ENCODE measurements around the gene NCK2. TPM values are rescaled to one million over a fixed set of nuclear protein-coding genes. Genes with fewer than 3 reads are reported as not detected.
"Not testable (repeated sequence)": the region's sequence is repeated elsewhere in the genome, so short reads cannot be mapped to it uniquely, and the experiment has no call there.

The NCK2 gene
- total RNA-seq, 1 experiment from 2014 or later: 30.3 TPM

GRCh38 chr2:105750735-105751134 is 6.0 kb downstream of the NCK2 start:
- in situ Hi-C loops (cut with HindIII; ENCODE audit: low pct_unique_long_range_greater_than_20kb, low sequenced_read_pairs): no loop called here

GRCh38 chr2:105751272-105751671 is 6.6 kb downstream of the NCK2 start:
- no peak for DNase-seq (ENCODE audit: low read depth)
- in situ Hi-C loops (cut with HindIII; ENCODE audit: low pct_unique_long_range_greater_than_20kb, low sequenced_read_pairs): no loop called here

More at GRCh38 chr2:105750735-105751134, 6.0 kb downstream of the NCK2 start:
- DNase-seq (ENCODE audit: low read depth): no peak

- in situ Hi-C loops (cut with HindIII; ENCODE audit: low pct_unique_long_range_greater_than_20kb, low sequenced_read_pairs): no loop called here
- DNase-seq (ENCODE audit: low read depth): no peak
These were observed 8.1 kb downstream of the NCK2 start for GRCh38 chr2:105752691-105753358.

GRCh38 chr2:105753380-105753779 is 8.7 kb downstream of the NCK2 start:
- in situ Hi-C loops (cut with HindIII; ENCODE audit: low pct_unique_long_range_greater_than_20kb, low sequenced_read_pairs): no loop called here
- no peak for DNase-seq (ENCODE audit: low read depth)

- in situ Hi-C loops (cut with HindIII; ENCODE audit: low pct_unique_long_range_greater_than_20kb, low sequenced_read_pairs): no loop called here
- DNase-seq (ENCODE audit: low read depth): no peak
These were observed 9.3 kb downstream of the NCK2 start for GRCh38 chr2:105754011-105754410.

GRCh38 chr2:105754994-105755393 is 10.3 kb downstream of the NCK2 start:
- DNase-seq (ENCODE audit: low read depth): no peak
- in situ Hi-C loops (cut with HindIII; ENCODE audit: low pct_unique_long_range_greater_than_20kb, low sequenced_read_pairs): no loop called here

GRCh38 chr2:105755895-105756294 is 11.2 kb downstream of the NCK2 start:
- in situ Hi-C loops (cut with HindIII; ENCODE audit: low pct_unique_long_range_greater_than_20kb, low sequenced_read_pairs): no loop called here
- no peak for DNase-seq (ENCODE audit: low read depth)

GRCh38 chr2:105756435-105756834 is 11.7 kb downstream of the NCK2 start:
- in situ Hi-C loops (cut with HindIII; ENCODE audit: low pct_unique_long_range_greater_than_20kb, low sequenced_read_pairs): no loop called here

GRCh38 chr2:105756865-105757264 is 12.2 kb downstream of the NCK2 start:
- in situ Hi-C loops (cut with HindIII; ENCODE audit: low pct_unique_long_range_greater_than_20kb, low sequenced_read_pairs); DNase-seq (ENCODE audit: low read depth): not testable (repeated sequence)

More at GRCh38 chr2:105756435-105756834, 11.7 kb downstream of the NCK2 start:
- DNase-seq (ENCODE audit: low read depth): no peak

- in situ Hi-C loops (cut with HindIII; ENCODE audit: low pct_unique_long_range_greater_than_20kb, low sequenced_read_pairs): no loop called here
- DNase-seq (ENCODE audit: low read depth): no peak
These were observed 12.7 kb downstream of the NCK2 start for GRCh38 chr2:105757433-105757832.

GRCh38 chr2:105760191-105760590 is 15.5 kb downstream of the NCK2 start:
- no peak for DNase-seq (ENCODE audit: low read depth)

GRCh38 chr2:105760639-105761337 is 16.1 kb downstream of the NCK2 start:
- in situ Hi-C loops (cut with HindIII; ENCODE audit: low pct_unique_long_range_greater_than_20kb, low sequenced_read_pairs): no loop called here
- DNase-seq (ENCODE audit: low read depth): no peak

More at GRCh38 chr2:105760191-105760590, 15.5 kb downstream of the NCK2 start:
- in situ Hi-C loops (cut with HindIII; ENCODE audit: low pct_unique_long_range_greater_than_20kb, low sequenced_read_pairs): no loop called here

- DNase-seq (ENCODE audit: low read depth): no peak
- in situ Hi-C loops (cut with HindIII; ENCODE audit: low pct_unique_long_range_greater_than_20kb, low sequenced_read_pairs): no loop called here
These were observed 17.3 kb downstream of the NCK2 start for GRCh38 chr2:105761931-105762515.

- in situ Hi-C loops (cut with HindIII; ENCODE audit: low pct_unique_long_range_greater_than_20kb, low sequenced_read_pairs): no loop called here
- no peak for DNase-seq (ENCODE audit: low read depth)
These were observed 18.4 kb downstream of the NCK2 start for GRCh38 chr2:105763076-105763475.

GRCh38 chr2:105764059-105764458 is 19.3 kb downstream of the NCK2 start:
- no peak for DNase-seq (ENCODE audit: low read depth)
- in situ Hi-C loops (cut with HindIII; ENCODE audit: low pct_unique_long_range_greater_than_20kb, low sequenced_read_pairs): no loop called here

GRCh38 chr2:105765415-105766299 is 20.9 kb downstream of the NCK2 start:
- no peak for DNase-seq (ENCODE audit: low read depth)
- in situ Hi-C loops (cut with HindIII; ENCODE audit: low pct_unique_long_range_greater_than_20kb, low sequenced_read_pairs): no loop called here

GRCh38 chr2:105766300-105766866 is 21.7 kb downstream of the NCK2 start:
- in situ Hi-C loops (cut with HindIII; ENCODE audit: low pct_unique_long_range_greater_than_20kb, low sequenced_read_pairs): no loop called here

GRCh38 chr2:105768176-105768575 is 23.5 kb downstream of the NCK2 start:
- DNase-seq (ENCODE audit: low read depth): no peak
- in situ Hi-C loops (cut with HindIII; ENCODE audit: low pct_unique_long_range_greater_than_20kb, low sequenced_read_pairs): no loop called here

More at GRCh38 chr2:105766300-105766866, 21.7 kb downstream of the NCK2 start:
- DNase-seq (ENCODE audit: low read depth): no peak
